ENCODE measurements around the gene TMEM191C.

DNA sequence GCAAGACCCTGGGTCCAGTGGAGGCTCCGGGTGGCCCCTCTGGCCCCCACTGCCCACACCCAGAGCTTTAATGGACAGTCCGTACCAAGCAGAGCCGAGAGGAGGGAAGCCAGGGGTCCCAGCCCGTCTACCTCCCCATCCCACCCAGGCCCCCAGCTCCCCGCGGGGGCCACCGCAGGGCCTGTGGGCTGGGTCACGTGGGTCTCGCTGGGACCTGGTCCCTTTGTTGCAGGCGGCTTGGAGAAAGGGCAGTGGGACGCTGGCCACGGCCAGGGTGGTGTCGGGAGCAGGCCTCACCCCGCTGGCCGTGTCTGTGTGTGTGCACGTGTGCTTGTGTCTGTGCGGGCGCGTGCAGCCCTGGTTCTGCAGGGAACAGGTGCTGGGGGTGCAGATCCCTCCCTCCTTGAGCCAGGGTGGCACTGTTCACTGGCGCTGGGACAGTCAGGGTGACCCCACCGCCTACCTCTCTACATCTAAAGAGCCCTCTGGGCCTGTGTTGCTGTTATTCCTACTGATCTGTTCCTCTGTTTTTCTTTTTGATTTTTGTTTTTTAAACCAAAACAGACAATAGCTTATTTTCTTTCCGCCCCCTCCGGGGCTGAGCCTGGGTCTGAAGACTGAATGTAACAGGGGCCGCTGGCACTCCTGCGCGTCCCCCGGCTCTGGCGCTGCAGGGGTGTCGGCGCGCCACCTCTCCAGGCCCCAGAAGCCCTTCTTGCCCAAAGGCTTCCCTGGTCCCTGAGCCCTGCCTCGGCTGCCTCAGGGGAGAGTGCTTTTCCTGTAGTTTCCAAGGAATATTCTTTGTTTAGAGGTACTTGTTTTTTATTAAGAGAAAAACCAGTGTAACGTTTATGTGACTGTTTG lies 20.1 kb upstream of the TMEM191C start:
- TF ChIP-seq, protein P1, sequence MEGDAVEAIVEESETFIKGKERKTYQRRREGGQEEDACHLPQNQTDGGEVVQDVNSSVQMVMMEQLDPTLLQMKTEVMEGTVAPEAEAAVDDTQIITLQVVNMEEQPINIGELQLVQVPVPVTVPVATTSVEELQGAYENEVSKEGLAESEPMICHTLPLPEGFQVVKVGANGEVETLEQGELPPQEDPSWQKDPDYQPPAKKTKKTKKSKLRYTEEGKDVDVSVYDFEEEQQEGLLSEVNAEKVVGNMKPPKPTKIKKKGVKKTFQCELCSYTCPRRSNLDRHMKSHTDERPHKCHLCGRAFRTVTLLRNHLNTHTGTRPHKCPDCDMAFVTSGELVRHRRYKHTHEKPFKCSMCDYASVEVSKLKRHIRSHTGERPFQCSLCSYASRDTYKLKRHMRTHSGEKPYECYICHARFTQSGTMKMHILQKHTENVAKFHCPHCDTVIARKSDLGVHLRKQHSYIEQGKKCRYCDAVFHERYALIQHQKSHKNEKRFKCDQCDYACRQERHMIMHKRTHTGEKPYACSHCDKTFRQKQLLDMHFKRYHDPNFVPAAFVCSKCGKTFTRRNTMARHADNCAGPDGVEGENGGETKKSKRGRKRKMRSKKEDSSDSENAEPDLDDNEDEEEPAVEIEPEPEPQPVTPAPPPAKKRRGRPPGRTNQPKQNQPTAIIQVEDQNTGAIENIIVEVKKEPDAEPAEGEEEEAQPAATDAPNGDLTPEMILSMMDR (IDR thresholded peaks at IDR 0.05): no peak
- TF ChIP-seq POLR2A (IDR thresholded peaks at IDR 0.05) (no peak), POLR2AphosphoS5 (IDR thresholded peaks at IDR 0.05) (no peak), EP300 (IDR thresholded peaks at IDR 0.05) (no peak)

Measured in upper lobe of left lung (tissue), 4 donors.